Neural cell (in vitro differentiated cells): ENCODE data around the gene BSN. TPM values are rescaled to one million over a fixed set of nuclear protein-coding genes. Genes with fewer than 3 reads are reported as not detected.

Source experiments
- H2AFZ ChIP-seq: fragments of 200-600, 300-800 bp; sonication (generic), shearing (Covaris generic); 2 replicates; pipeline ENCODE4 v1.6.0; 2014; ENCODE audit warnings: low read depth, mild to moderate bottlenecking, antibody characterized with exemption, low read length, moderate library complexity
- H3F3A ChIP-seq: fragments of 200-600 bp; shearing (Covaris generic); 2 replicates; pipeline ENCODE4 v1.6.1; 2016; ENCODE audit warnings: mild to moderate bottlenecking, moderate library complexity, mixed read lengths, antibody characterized with exemption, low read length; ENCODE audit not compliant: insufficient read depth, poor library complexity, severe bottlenecking
- H3K27ac ChIP-seq: fragments of 200-600, 300-800 bp; sonication (generic), shearing (Covaris generic); 2 replicates; pipeline ENCODE4 v1.5.1; 2014; ENCODE audit warnings: mild to moderate bottlenecking, low read length, moderate library complexity
- H3K27me3 ChIP-seq: fragments of 300-800, 200-600 bp; sonication (generic), shearing (Covaris generic); 2 replicates; pipeline ENCODE4 v1.6.0; 2014; ENCODE audit warnings: mild to moderate bottlenecking, low read depth, low read length, moderate library complexity; ENCODE audit not compliant: insufficient read depth
- H3K36me3 ChIP-seq: fragments of 300-800, 200-600 bp; sonication (generic), shearing (Covaris generic); 2 replicates; pipeline ENCODE4 v1.5.1; 2014; ENCODE audit warnings: mild to moderate bottlenecking, antibody characterized with exemption, low read length, moderate library complexity; ENCODE audit not compliant: insufficient read depth
- H3K4me2 ChIP-seq: fragments of 300-800, 200-600 bp; sonication (generic), shearing (Covaris generic); 2 replicates; pipeline ENCODE4 v1.6.0; 2014; ENCODE audit warnings: mild to moderate bottlenecking, low read length
- H3K4me3 ChIP-seq: fragments of 300-800, 200-600 bp; sonication (generic), shearing (Covaris generic); 2 replicates; pipeline ENCODE4 v1.5.1; 2014; ENCODE audit warnings: mild to moderate bottlenecking, low read length, moderate library complexity
- H3K79me2 ChIP-seq: fragments of 200-600 bp; shearing (Covaris generic); replicated peaks from 2 replicates; pipeline ENCODE4 v1.6.0; 2014; ENCODE audit warnings: mild to moderate bottlenecking, low read length, moderate library complexity; ENCODE audit not compliant: insufficient read depth
- H3K9ac ChIP-seq: fragments of 300-800, 200-600 bp; sonication (generic), shearing (Covaris generic); 2 replicates; pipeline ENCODE4 v1.6.1; 2016; ENCODE audit warnings: mild to moderate bottlenecking, low read length, mixed read lengths
- H3K9me2 ChIP-seq: fragments of 200-600 bp; shearing (Covaris generic); 2 replicates; pipeline ENCODE4 v1.6.1; 2016; ENCODE audit warnings: mild to moderate bottlenecking, low read length, mixed read lengths; ENCODE audit not compliant: insufficient read depth
- H3K9me3 ChIP-seq: fragments of 200-600, 300-800 bp; sonication (generic), shearing (Covaris generic); 2 replicates; pipeline ENCODE4 v1.6.1; 2016; ENCODE audit warnings: mild to moderate bottlenecking, mixed run types, low read length, moderate library complexity, mixed read lengths
- H4K20me1 ChIP-seq: fragments of 200-600 bp; shearing (Covaris generic); 2 replicates; pipeline ENCODE4 v1.6.1; 2016; ENCODE audit warnings: mild to moderate bottlenecking, mixed run types; ENCODE audit not compliant: insufficient read depth
- EP300 ChIP-seq: fragments of 450-650 bp; conservative IDR thresholded peaks from 2 replicates; pipeline ENCODE4 v1.6.1; 2014; ENCODE audit warnings: antibody characterized with exemption, mild to moderate bottlenecking, moderate library complexity; ENCODE audit not compliant: poor library complexity, severe bottlenecking
- EZH2 ChIP-seq: fragments of 200-600, 300-800 bp; shearing (Covaris generic), sonication (generic); IDR thresholded peaks from 2 replicates; pipeline ENCODE4 v1.6.1; 2014; ENCODE audit warnings: antibody characterized with exemption, low read length, borderline replicate concordance, mild to moderate bottlenecking; ENCODE audit not compliant: insufficient read depth, poor library complexity, severe bottlenecking
- MXI1 ChIP-seq: fragments of 450-650 bp; conservative IDR thresholded peaks from 2 replicates; pipeline ENCODE4 v1.6.1; 2014; ENCODE audit warnings: antibody characterized with exemption, mild to moderate bottlenecking; ENCODE audit not compliant: poor library complexity, severe bottlenecking
- POLR2AphosphoS5 ChIP-seq: IDR thresholded peaks from 2 replicates; pipeline ENCODE4 v1.6.1; 2012
- RAD21 ChIP-seq: fragments of 450-650 bp; conservative IDR thresholded peaks from 2 replicates; pipeline ENCODE4 v1.6.1; 2014; ENCODE audit warnings: antibody characterized with exemption, mild to moderate bottlenecking, moderate library complexity
- SMC3 ChIP-seq: fragments of 450-650 bp; conservative IDR thresholded peaks from 2 replicates; pipeline ENCODE4 v1.6.1; 2014; ENCODE audit warnings: antibody characterized with exemption, mild to moderate bottlenecking, moderate library complexity; ENCODE audit not compliant: poor library complexity
- TAF1 ChIP-seq: IDR thresholded peaks from 2 replicates; pipeline ENCODE4 v1.6.1; 2012; ENCODE audit warnings: low read depth
- polyA plus RNA-seq: library from polyadenylated mRNA; depleted of rRNA; stranded (reverse); fragments of >200 nt; gene quantifications from 2 replicates; pipeline ENCODE4 v1.2.3, GENCODE V29; 2014
- TF ChIP-seq, protein P1 (sequence below): IDR thresholded peaks from 2 replicates; pipeline ENCODE4 v1.6.1; 2012; ENCODE audit warnings: borderline replicate concordance
- TF ChIP-seq, protein P2 (sequence below): fragments of 450-650 bp; IDR thresholded peaks from 2 replicates; pipeline ENCODE4 v1.5.1; 2014; ENCODE audit warnings: antibody characterized with exemption, mild to moderate bottlenecking, moderate library complexity; ENCODE audit not compliant: poor library complexity, severe bottlenecking

Gene BSN
- polyA plus RNA-seq, 1 donor from 2014 or later, result 2.0 TPM

DNA sequence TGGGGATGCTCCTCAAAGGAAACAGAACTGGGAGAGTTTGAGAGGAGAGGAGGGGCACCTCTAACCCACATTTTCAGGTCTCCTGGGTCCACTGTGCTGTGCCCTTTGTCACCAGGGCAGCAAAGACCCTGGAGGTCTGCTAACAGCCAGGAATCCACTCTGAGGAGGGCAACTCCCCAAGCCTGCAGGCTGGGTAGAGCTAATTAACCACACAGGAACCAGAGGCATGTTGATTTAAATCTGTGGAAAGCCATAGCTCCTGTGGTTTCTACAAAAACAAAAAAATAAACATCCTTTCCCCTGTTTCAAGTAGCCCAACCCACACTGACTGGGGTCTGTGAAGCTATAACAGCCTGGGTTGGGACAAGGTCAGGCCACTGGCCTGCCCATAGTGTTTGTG, 2.2 kb upstream of the BSN start:
- Histone ChIP-seq H3K9me2 (no peaks in the 10 kb centered on the region), H4K20me1 (no peaks in the 10 kb centered on the region), H3K27ac (no peak overlapping the region), H2AFZ (no peak overlapping the region), H3K36me3 (no peaks in the 10 kb centered on the region), H3K9ac (no peak overlapping the region), H3K27me3 (no peaks in the 10 kb centered on the region), H3K4me2 (no peak overlapping the region), H3K79me2 (peaks cover 25% of the 10 kb centered on the region), H3F3A (no peaks in the 10 kb centered on the region), H3K4me3 (no peak overlapping the region), H3K9me3 (no peaks in the 10 kb centered on the region)
- TF ChIP-seq EZH2 (no peak), SMC3 (no peak), TAF1 (no peak), RAD21 (no peak), MXI1 (no peak), EP300 (no peak), POLR2AphosphoS5 (no peak)
- TF ChIP-seq, protein P1, sequence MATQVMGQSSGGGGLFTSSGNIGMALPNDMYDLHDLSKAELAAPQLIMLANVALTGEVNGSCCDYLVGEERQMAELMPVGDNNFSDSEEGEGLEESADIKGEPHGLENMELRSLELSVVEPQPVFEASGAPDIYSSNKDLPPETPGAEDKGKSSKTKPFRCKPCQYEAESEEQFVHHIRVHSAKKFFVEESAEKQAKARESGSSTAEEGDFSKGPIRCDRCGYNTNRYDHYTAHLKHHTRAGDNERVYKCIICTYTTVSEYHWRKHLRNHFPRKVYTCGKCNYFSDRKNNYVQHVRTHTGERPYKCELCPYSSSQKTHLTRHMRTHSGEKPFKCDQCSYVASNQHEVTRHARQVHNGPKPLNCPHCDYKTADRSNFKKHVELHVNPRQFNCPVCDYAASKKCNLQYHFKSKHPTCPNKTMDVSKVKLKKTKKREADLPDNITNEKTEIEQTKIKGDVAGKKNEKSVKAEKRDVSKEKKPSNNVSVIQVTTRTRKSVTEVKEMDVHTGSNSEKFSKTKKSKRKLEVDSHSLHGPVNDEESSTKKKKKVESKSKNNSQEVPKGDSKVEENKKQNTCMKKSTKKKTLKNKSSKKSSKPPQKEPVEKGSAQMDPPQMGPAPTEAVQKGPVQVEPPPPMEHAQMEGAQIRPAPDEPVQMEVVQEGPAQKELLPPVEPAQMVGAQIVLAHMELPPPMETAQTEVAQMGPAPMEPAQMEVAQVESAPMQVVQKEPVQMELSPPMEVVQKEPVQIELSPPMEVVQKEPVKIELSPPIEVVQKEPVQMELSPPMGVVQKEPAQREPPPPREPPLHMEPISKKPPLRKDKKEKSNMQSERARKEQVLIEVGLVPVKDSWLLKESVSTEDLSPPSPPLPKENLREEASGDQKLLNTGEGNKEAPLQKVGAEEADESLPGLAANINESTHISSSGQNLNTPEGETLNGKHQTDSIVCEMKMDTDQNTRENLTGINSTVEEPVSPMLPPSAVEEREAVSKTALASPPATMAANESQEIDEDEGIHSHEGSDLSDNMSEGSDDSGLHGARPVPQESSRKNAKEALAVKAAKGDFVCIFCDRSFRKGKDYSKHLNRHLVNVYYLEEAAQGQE, result no peak
- TF ChIP-seq, protein P2, sequence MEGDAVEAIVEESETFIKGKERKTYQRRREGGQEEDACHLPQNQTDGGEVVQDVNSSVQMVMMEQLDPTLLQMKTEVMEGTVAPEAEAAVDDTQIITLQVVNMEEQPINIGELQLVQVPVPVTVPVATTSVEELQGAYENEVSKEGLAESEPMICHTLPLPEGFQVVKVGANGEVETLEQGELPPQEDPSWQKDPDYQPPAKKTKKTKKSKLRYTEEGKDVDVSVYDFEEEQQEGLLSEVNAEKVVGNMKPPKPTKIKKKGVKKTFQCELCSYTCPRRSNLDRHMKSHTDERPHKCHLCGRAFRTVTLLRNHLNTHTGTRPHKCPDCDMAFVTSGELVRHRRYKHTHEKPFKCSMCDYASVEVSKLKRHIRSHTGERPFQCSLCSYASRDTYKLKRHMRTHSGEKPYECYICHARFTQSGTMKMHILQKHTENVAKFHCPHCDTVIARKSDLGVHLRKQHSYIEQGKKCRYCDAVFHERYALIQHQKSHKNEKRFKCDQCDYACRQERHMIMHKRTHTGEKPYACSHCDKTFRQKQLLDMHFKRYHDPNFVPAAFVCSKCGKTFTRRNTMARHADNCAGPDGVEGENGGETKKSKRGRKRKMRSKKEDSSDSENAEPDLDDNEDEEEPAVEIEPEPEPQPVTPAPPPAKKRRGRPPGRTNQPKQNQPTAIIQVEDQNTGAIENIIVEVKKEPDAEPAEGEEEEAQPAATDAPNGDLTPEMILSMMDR, result no peak

DNA sequence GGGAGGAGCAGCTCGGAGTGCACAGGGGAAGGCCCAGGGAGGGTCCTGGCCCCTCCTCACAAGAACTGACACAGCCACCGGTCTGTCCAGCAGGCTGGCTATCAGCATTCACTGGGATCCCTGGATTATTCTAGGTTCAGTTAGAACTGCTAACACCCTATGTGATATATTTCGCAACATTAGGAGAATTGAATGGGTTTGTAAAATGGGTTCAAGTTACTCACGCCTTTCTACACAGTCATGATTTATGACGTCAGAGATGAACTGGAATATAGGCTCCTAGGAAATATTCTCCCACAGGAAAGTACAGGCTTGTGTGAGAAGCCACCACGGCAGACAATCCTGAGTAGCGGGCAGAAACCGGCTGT, 969 bp upstream of the BSN start:
- Histone ChIP-seq H3K27ac (peak overlapping the region; percentile 84), H3K36me3 (no peaks in the 10 kb centered on the region), H3K4me2 (peak overlapping the region; percentile 100), H2AFZ (peak overlapping the region; percentile 59), H3K9ac (peak overlapping the region; percentile 84), H3K9me3 (no peaks in the 10 kb centered on the region), H3F3A (no peaks in the 10 kb centered on the region), H3K27me3 (no peaks in the 10 kb centered on the region), H4K20me1 (no peaks in the 10 kb centered on the region), H3K4me3 (peak overlapping the region; percentile 71), H3K9me2 (no peaks in the 10 kb centered on the region), H3K79me2 (peaks cover 35% of the 10 kb centered on the region)
- TF ChIP-seq EZH2, result no peak
- TF ChIP-seq EP300, result no peak
- TF ChIP-seq TAF1, result no peak
